Measurements from ENCODE around the gene DNAH11.

DNAH11 gene

GRCh38 chr7:21548491-21548890 is 5.7 kb downstream of the DNAH11 start:
- DNase-seq (ENCODE audit: low spot score) = no peak

DNA sequence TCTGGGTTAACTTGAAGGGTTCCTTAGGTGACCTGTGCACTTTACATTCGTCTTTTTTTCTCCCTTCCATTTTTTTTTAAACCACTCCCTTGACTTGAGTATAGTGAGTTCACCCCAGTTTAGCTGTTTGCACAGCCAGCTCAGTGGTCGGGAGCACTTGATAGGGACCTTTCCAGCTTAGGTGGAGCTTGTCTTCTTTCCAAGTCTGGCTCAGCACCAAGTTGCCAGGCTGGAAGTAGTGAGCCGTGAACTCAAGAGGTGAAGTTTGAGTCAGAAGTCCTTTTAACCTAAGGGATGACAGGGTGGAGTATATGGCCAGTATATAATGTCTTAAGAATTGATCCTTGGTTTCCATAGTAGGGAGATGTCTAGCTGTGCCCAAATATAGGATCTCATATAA is 7.2 kb downstream of the DNAH11 start:
- no peak for DNase-seq (ENCODE audit: low spot score)

DNA sequence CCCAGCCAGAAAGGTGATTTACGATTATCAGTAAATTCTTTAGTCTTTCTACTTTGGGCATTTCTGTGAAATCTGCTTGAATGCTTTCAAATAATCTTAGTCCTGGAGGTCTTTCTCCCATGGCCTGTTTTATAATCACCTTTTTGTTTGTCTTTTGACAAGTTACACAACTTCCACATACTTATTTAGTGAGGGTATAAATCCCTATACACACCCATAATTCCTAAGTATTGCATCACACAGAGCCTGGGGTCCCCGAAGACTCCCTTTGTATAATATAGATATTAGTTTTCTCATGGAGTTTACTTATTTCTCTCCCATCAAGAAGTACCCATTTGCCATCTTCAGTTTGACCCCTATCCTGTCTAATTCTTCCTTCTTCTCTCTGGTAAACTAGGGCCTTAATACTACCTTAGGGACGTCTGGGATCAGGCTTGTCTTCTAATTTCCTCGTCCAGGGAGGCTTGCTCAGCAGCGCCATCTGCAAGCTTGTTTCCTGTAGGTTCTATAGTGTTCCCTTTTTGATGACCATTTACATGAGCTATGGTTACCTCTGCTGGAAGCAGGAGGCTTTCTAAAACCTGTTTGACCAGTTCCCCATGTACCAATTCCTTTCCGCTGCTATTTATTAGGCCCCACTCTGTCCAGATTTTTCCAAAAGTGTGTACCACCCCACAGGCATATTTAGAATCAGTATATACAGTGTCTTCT is 8.1 kb downstream of the DNAH11 start:
- no peak for DNase-seq (ENCODE audit: low spot score)

- no peak for DNase-seq (ENCODE audit: low spot score)
Observed at GRCh38 chr7:21562385-21562784, 19.5 kb downstream of the DNAH11 start.

DNA sequence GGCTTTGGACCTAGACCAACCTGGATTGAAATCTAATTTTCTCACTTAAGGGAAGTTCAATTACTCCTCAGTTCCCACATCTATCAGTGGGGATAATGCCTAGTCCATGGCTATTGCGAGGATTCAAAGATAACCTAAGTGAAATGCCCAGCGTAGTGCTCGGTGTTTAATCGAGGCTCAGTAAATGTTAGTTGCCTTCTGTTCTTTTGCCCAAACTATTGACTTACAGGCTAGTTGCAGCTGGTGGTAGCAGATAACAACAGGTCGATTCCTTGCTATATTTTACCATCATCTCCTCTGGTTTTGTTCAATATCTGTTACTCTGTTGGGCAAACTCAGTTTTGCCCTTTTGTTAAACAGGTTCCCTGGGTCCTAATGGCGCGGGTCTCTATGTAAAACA is 22.8 kb downstream of the DNAH11 start:
- no peak for DNase-seq (ENCODE audit: low spot score)

DNA sequence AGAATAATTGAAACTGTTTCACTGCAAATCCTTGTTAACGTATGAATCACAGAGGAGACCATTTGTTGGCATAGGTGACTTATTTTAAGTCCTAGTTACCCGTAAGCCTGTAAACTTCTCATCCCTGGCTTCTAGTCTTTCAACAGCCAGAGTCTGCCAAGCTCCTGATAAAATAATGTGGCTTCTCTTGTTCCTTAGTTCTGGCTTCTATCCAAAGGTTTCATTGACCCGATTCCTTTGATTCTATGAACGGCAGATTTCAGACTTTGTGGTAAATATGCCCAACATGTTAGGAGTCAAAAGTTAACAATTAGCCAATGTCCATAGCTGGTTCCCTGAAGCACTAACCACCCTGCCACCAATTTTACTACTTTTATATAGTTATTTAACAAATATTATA is 23.3 kb downstream of the DNAH11 start:
- no peak for DNase-seq (ENCODE audit: low spot score)

DNA sequence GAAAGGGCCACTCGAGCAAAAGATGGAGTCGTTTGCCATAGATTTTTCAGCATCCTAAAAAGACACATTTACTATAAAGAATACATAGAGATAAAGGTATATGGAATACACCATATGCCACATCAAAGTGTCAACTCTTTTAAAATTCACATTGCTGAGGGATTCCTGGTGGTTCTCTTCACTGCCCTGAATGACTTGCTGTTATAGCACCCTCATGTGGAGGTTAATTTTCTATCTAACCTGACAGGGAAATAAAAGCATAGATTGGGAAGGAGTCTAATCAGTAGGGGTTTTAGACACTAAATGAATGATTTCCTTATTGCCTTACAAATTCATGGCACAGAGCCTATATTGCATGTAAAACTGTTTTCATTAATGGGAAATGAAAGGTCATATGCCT is 25.9 kb downstream of the DNAH11 start:
- peak; percentile 15 for DNase-seq (ENCODE audit: low spot score)

DNA sequence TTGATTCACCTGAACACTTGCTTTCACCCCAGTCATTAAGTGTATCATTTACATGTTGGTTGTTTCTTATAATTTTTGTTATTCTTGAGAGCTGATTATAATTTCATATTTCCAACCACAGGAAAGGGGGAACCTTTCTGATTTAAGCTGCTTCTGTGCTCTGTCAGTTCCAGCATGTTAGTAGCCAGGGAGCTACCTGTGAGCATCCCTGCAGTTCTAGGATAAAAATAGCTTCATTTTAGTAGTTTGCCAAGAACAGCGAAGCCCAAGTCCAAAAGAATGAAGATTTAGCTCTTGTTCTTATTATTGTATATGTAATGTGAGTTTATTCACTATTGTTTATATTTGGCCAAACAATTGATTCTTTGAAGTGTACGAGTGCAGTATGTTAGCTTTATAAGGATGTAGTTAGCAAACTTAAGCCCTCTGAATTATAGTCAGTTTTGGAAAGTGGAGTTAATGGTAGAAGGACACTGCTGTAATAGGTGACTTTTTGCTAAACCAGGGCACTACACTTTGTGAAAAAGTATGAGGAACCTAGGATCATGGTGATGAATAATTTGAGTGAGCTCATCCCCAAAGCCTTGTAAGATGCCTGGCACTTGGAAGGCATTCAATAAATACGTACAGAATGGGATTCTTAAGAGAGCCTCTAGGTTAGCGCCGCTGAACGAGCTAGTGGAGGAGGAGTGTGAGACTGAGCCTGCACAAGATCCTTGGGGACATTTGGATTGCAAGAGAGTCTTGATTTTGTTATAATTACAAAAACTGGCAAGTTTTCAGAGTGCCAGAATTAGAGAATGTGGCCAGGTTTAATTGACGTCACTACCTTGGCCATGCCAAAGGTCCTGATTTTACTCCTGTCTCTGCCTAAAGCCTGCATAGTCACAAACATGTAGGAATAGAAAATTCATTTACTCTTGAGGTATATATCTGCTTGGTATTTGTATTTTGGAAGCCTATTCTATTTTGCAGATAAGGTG is 29.8 kb downstream of the DNAH11 start:
- no peak for DNase-seq (ENCODE audit: low spot score)

DNA sequence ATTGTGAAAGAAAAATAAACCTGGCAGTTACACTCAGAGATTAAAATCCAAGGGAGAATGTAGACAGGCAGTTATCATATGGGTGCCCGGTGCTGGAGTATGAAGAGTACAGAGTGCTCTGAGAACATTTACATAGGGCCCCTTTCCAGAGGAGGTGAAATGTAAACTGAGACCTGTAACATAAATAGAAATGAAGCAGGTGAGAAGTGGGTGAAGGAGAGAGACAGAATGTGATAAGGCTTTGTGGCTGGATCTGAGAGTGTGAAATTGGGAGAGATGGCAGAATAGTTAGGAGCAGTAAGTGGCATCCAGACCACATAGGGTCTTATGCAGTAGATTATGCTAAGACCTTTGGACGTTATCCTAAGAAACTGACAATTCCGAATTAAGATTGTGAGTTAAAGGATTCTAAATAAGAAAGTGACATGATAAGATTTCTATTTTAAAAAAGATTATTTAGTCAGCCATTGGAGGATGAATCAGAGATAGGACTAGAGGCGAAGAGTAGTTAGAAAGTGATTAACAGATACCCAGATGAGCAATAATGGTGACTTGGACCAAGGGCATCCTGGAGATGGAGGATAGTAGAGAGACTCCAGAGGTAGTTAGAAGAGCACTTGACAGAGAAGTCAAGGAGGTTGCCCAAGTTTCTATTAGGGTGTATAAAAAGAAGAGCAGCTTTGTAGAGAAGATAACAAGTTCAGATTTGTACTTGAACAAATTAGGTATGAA is 36.7 kb downstream of the DNAH11 start:
- DNase-seq (ENCODE audit: low spot score) = no peak

DNA sequence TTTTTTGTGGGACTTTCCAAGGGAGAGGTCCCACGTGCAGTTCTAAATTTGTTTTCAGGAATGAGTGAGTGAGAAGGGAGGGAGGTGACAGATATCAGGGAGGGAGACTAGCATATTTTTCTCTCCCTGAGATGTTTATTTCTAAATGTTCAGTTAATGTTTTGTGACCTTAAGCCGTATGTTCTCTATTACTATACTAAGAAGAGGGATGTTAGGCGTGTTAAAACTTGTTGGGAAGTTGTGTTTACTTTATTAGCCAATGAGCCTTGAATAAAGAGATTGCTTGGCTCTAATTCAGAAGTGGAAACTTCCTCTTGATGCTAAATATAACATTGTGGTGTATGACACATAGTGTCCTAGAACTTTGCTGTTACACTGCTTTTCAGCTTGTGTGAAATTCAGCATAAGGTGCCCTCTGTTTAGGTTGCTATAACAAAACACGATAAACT is 37.3 kb downstream of the DNAH11 start:
- DNase-seq (ENCODE audit: low spot score) = peak; percentile 10

- DNase-seq (ENCODE audit: low spot score) = no peak
Observed at GRCh38 chr7:21585070-21585724, 42.4 kb downstream of the DNAH11 start.

DNA sequence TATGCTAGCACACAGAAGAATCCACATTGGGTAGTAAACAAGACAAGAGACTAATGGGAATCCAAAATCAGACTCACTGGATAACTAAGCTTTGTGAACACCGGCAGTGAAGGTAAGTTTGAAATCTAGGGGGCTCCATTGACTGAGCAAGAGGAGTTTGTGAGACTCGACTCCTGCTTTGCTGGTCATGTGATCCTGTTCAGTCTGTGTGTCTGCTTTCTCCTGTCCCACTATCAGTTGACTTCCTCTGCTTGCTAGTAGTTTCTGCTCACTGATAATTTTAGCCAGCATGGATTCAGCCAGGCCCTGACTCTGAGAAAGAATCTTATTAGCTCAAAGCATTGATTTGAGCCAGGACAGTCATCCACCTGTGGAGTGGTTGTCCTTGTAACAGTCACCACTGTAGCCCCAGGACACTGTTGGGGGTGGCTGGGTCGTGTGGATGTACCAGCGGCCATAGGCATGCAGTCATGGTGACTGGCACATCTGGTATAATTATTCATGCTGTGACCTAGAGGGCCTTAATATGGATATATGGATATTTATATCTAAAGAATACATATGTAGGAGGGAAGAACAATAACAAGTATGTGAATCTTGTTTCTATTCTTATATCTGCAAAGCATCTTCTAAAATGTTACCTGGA is 44.4 kb downstream of the DNAH11 start:
- DNase-seq (ENCODE audit: low spot score) = no peak

GRCh38 chr7:21596801-21597200 is 54.0 kb downstream of the DNAH11 start:
- no peak for DNase-seq (ENCODE audit: low spot score)

GRCh38 chr7:21603462-21603861 is 60.6 kb downstream of the DNAH11 start:
- DNase-seq (ENCODE audit: low spot score) = no peak

- no peak for DNase-seq (ENCODE audit: low spot score)
Observed at GRCh38 chr7:21603972-21604749, 61.3 kb downstream of the DNAH11 start.

GRCh38 chr7:21605008-21605585 is 62.3 kb downstream of the DNAH11 start:
- no peak for DNase-seq (ENCODE audit: low spot score)

- DNase-seq (ENCODE audit: low spot score) = no peak
Observed at GRCh38 chr7:21608465-21608864, 65.6 kb downstream of the DNAH11 start.

DNA sequence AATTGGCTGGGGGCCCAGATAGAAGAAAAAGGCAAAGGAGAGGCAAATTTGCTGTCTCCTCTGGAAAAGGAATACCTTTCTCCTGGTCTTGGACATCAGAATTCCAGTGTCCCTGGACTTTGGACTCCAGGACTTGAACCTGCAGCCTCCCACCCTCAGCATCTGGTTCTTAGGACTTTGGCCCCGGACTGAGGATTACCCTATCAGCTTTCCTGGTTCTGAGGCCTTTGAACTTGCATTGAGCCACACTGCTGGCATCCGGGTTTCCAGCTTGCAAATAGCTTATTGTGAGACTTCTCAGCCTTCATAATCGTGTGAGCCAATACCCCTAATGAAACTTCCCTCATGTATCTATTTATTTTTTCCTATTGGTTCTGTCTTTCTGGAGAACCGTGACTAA is 68.3 kb downstream of the DNAH11 start:
- no peak for DNase-seq (ENCODE audit: low spot score)

DNA sequence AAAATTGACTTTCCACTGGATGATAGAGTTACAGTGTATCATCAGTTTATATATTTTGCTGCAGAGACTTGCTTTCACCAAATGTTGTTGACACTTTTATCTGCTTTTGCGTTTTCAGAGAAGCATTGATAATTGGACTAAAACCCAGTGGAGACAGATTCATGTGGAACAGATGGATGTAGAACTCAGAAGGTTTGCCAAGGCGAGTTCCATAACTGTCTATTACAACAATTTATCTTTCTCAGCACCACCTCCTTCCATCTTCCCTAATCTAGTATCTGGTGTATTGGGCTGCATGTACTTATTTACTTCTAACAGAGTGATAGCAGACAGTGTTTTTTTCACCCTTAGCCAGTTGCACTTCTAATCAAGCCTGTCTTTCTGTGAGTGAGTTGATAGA is 73.3 kb downstream of the DNAH11 start:
- peak; percentile 49 for DNase-seq (ENCODE audit: low spot score)

DNA sequence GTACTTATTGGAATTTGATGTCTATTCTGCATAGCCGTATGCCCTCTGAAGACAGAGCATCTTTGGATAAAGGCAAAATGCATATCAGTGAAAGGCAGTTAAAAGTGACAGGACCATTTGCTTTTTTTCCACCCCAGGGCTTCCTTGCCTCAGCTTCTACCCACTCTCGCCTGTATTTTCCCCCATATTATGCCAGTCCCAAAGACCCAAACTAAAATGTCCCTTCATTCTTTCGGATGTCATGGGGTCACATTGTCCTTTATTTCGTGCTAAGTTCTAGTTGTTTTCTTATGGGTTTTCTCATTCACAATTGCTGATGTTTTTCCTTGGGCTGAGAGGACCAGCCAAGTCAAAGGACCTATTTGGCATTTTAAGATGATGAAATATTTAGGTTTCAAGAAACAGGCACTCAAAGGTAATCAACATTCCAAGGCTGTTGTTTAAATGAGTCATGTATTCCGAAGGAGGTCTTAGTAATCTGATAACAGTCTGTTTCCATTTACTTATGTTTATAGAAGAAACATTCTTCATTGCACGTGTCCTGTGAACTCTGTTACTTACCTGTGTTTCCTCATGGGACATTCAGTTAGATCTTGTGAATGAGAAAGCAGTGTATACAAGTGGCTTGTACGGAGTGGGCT is 74.1 kb downstream of the DNAH11 start:
- DNase-seq (ENCODE audit: low spot score) = no peak

All from Ammon's horn (tissue), 1 donor.